ENCODE results near the gene FSTL3. TPM values are rescaled to one million over a fixed set of nuclear protein-coding genes. Genes with fewer than 3 reads are reported as not detected.

The FSTL3 gene
- polyA plus RNA-seq, 12 donors = 11.0 to 25.9 (median 12.2) TPM; not detected in 1

GRCh38 chr19:643736-644135 is 32.5 kb upstream of the FSTL3 start:
- DNase-seq = no peak

- DNase-seq = no peak
Measured at GRCh38 chr19:644363-644762, 31.8 kb upstream of the FSTL3 start.

- DNase-seq = no peak
Measured at GRCh38 chr19:644789-645188, 31.4 kb upstream of the FSTL3 start.

- DNase-seq = no peak
Measured at GRCh38 chr19:645912-646778, 30.0 kb upstream of the FSTL3 start.

GRCh38 chr19:646779-647565 is 29.2 kb upstream of the FSTL3 start:
- DNase-seq = no peak

GRCh38 chr19:647566-648284 is 28.5 kb upstream of the FSTL3 start:
- DNase-seq = no peak

GRCh38 chr19:648305-648704 is 27.9 kb upstream of the FSTL3 start:
- no peak for DNase-seq

GRCh38 chr19:648904-649801 is 27.0 kb upstream of the FSTL3 start:
- DNase-seq = no peak

- DNase-seq = no peak
Measured at GRCh38 chr19:650121-650520, 26.1 kb upstream of the FSTL3 start.

GRCh38 chr19:651114-651818 is 24.9 kb upstream of the FSTL3 start:
- no peak for DNase-seq

- DNase-seq = no peak
Measured at GRCh38 chr19:651991-652390, 24.2 kb upstream of the FSTL3 start.

GRCh38 chr19:652467-653389 is 23.5 kb upstream of the FSTL3 start:
- no peak for DNase-seq

GRCh38 chr19:653425-653824 is 22.8 kb upstream of the FSTL3 start:
- no peak for DNase-seq

GRCh38 chr19:655691-656090 is 20.5 kb upstream of the FSTL3 start:
- DNase-seq = no peak

- DNase-seq = no peak
Measured at GRCh38 chr19:656751-657559, 19.2 kb upstream of the FSTL3 start.

- no peak for DNase-seq
Measured at GRCh38 chr19:657611-658010, 18.6 kb upstream of the FSTL3 start.

- DNase-seq = no peak
Measured at GRCh38 chr19:658059-658839, 17.9 kb upstream of the FSTL3 start.

All from muscle of arm (tissue), 12 donors.